ENCODE data around the gene SMAD6.

SMAD6 gene

DNA sequence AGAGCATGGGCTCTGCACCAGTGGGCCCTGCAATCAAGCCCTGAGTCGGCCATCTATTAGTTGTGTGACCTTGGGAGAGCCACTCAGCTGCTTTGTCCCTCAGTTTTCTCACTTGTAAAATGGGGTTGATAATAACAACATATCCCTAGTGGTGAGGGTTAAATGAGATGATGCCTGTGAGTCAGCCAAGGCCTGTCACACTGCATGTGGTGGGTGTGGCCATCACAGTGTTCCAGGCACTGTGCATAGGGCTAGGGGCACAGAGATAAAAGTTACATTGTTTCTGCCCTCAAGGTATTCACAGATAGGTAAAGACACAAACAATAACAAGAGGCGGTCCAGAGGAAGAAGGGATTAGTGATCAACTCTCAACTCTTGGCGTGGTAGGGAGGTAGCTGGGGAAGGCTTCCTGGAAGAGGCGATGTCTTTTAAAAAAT lies 19.5 kb downstream of the SMAD6 start:
- no peak for DNase-seq (ENCODE audit: low spot score)

DNA sequence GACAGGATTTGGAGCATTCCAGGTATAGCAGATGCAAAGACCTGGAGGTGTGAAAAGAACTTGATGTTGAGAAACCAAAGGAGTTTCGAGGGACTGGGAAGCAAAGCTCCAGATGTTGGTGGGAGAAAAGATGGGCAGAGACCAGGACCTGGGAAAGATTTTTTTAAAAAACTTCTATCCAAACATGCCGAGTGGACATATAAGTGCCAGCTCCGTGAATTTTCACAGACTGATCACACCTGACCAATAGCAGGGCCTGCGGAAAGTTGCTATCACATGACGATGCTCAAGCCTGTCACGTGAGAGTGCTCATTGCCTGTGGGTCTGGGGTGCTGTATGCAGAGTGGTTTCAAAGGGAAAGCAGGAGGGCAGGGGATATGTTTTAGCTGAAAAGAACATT lies 19.9 kb downstream of the SMAD6 start:
- DNase-seq (ENCODE audit: low spot score), result no peak

DNA sequence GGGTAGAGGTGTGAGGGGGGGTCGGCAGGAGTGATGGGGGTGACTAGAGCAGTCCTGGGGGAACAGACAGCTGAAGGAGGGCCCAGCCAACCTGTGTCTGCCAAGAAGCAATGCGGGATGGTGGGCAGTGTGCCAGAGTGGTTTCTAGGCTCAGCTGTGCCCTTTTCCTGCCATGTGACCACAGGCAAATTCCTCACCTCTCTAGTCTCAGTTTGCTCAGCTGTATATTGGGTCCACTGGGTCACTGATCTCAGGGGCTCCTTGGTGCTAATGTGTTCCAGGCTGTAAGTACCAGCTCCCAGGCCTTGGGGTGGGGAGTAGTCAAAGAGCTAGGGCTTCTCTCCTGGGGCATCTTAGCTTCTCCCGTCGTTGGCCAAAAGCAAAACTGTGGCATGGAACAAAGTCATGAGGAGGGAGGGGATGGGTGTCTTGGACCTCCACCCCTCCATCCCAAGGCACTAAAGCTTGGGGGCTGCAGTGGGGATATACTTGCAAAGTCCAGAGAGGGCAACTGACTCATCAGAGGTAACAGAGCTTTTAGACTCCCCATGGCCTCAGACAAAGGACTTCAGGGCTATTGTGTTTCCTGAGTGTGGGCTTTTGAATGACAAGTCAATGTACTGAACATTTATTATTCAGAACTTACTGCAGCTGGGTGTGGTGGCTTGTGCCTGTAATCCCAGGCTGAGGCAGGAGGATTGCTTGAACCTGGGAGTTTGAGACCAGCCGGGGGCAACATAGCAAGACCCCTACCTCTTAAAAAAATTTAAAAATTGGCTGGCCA lies 20.9 kb downstream of the SMAD6 start:
- DNase-seq (ENCODE audit: low spot score), result no peak

DNA sequence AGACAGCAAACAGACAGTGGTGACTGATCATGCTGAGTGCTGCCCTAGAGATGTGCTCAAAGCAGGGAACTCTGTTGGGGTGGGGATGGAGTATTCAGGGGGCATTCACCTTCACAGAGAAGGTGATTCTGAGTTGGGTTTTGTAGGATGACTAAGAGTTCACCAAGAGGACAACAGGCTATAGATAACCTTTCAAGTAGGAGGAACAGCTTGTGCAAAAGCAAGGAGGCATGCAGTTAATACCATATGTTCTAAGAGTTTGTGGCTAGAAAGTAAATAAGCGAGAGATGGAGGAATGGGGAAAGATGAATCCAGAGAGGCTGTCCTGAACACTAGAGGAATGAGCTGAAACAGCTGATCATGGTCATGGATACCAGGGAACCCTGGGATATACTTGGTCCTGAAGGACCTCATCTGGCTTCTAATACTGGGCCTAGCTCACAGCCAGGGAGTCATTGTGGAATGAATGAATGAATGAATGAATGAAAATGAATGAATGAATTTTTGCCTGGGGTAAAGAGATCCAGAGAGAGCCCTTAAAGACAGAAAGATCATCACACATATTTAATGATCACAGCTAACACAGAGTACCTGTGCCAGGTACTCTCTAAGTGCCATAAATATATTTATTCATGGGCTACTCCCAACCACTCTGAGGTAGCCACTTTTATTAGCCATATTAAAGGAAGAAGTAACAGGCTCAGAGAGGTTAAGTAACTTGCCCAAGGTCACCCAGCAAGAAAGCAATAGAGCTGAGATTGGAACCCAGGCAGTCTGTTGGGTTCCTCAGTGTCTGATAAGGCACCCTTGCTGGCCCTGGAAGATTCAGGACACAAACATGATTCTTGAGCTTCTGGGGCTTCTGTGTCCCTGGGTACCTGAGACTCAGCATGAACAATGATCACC lies 22.0 kb downstream of the SMAD6 start:
- no peak for DNase-seq (ENCODE audit: low spot score)

DNA sequence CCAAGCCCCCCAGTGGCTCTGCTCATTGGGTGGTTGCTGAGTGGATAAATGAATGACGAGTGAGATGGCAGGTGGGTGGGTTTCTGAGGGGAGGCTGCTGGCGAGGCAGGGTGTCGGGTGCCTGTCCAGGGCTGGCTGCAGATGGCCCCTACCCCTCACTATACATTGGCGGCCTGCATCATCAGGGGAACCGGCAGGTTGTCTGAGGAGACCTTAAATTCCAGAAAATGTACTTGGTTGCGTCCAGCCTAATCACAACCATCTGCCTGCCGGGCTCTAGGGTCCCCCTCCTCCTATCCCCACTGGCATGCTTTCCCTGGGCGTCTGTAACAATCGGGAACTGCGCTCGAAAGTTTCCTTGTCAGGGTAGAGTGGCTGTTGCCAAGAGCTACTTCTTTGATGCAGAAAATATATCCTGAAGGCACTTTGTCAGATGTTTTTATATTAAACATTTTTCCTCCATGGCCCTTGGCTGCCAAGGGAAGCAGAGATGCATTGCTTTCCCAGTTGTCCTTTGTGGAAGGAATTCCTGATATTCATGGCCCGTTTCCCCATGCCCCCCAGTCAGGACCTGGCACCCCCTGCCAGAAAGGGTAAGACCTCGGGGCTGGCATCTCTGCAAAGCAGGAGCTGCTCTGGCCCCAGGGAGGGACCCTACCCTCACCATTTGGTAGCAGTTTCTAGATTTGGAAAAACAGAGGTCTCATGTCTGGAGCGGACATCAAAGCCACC lies 22.9 kb downstream of the SMAD6 start:
- DNase-seq (ENCODE audit: low spot score), result no peak

DNA sequence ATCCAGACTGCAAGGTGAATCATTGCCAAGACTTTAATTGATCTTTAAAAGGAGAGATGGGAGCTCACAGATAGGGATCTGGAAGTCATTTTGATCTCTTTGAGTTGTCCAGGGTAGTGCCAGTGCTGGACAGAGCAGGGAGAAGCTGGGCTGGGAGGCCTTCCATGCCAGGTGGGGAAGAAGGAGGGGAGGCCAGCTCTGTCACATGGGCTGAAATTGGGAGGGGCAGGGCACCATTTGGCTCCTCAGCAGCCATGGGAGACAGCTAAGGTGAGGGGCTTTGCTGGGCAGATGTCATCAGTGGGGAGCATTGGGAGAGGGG lies 23.4 kb downstream of the SMAD6 start:
- no peak for DNase-seq (ENCODE audit: low spot score)

DNA sequence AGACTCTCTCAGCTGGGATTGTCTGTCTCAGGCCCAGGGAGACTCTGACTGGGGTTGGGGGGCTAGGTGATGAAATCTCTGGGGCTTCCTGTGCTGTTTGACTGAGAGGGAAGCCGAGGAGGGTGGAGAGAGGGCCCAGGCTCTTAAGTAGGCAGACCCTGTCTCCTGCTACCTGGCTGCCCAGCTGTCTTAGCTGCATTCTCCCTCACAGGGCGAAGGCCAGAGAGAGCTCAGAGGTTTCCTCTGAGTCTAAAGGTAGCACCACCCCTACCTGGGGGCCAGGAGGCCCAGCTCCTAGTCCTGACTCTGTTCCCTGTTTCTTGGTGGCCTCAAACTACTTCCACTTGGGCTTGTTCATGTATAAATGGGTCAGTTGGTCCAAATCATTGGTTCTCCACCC lies 24.4 kb downstream of the SMAD6 start:
- no peak for DNase-seq (ENCODE audit: low spot score)

DNA sequence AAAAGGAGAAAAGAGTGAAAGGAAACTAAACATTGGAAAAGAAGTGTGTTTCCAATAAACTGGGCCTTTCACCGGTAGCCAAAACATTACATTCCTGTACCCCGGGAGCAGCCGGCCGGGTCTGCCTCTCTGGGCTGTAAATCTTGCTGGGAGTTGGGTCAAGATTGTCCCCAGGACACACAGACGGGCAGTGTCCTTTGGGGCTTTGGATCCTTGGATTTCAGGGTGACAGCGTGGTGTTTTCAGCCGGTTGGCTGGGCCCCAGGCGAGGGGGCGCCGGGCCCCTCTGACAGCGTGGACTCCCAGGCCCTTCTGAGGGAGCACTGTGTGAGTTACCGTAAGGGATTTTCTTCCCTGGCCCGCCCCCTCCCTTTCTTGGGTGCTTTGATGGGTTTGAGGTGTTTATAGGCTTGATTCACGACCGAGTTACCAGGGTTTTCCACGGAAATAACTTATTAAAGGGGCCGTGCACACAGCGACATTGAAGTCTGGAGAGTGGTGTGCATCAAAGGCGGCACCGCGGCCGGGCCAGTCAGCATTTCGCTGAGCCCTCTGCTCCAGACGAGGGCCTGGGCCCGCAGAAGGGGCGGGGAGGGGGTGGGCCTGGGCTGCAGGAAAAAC lies 27.4 kb downstream of the SMAD6 start:
- DNase-seq (ENCODE audit: low spot score), result no peak

DNA sequence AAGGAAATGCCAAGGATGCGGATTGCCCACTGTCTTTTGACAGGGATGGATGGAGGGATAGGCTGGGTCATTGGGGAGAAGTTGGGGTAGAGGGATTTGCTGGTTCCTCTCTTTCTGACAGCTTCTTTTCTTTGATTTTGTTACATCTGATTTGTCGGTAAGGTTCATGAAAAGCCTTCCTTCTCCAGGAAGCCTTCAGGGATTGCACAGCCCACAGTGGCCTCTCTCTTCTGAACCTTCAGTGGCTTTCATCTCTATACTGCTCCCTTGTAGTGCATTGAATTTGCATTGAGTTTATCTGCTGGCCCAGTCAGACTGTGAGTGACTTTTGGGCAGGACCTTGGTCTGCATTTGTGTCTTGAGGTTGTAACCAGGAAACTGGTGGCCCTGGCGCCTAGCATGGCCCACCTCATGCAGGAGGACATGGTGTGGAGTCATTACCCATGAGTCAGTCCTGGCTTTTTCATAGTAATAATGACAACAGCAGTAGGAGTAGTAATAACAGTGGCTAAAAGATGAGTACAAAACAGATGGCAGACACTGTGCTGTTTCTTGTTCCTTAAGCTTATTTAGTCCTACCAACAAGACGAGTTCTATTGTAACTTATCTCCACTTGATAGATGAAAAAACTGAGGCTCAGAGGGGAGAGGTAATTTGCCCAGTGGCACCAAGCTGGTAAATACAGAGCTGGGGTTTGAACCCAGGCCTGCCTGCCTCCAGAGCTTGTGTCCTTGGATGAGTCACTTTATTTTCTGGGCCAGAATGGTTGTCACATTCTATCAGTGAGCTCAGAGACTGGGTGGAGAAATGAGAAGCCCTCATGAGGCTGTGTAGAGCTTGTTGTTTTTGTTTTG lies 28.4 kb downstream of the SMAD6 start:
- no peak for DNase-seq (ENCODE audit: low spot score)

DNA sequence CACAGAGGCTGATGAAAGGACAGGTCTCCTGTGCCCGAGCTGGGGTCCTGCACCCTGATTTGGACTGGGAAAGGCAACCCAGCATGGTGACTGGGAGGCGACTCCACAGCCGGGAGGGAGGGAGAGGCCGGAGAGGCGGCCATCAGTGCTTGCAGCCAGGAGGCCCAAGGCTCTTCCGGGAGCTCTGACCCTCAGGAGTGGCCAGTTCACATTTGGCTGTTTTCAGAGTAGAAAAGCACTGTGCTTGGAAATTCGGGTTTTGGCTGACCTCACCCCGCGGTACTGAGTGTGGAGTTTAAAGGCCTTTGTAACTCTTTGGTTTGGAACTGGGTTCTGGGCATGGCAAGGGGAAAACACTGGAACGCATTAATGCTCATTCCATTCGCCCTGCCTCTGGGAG lies 31.9 kb downstream of the SMAD6 start:
- no peak for DNase-seq (ENCODE audit: low spot score)

DNA sequence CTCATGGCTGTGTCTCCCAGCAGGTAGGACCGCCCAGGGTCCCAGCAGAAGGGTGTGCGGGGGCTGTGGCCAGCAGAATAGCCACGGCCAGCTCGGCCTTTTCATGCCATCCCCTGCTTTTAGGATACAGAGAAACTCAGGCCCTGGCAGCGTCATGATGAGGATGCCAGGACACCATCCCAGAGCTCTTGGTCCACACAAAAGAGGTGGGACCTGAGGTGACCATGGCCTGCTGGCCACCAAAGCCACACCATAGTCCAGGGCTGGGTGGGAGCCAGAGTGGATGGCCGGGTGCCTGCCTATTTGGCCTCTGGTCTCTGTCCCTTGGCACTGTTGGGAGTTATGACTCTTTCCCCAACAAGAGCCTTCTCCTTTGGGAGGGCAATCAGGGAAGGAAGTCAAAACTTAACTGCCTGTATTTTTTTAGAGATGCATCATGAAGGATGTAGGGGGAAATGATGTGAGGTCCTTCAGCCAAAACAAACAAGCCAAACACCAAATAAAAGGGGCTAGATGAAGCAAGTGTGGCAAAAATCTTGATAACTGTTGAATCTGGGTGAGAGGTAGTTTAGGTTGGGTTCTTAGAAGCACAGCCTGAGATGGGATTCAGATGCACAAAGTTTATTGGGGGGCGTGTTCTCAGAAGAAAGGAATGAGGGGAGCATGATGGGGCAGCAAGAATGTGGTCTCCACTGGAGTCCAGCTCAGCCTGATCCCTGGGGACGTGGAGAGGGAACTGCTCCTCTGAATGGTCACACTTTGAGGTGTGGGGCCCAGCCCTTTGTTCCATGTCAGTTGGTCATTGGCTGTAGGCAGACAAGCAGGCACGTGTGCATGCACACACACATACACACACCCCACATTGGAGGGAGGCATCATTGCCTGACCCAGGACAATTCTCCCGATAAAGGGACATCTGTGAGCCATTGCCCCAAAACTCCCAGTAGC lies 33.2 kb downstream of the SMAD6 start:
- no peak for DNase-seq (ENCODE audit: low spot score)

DNA sequence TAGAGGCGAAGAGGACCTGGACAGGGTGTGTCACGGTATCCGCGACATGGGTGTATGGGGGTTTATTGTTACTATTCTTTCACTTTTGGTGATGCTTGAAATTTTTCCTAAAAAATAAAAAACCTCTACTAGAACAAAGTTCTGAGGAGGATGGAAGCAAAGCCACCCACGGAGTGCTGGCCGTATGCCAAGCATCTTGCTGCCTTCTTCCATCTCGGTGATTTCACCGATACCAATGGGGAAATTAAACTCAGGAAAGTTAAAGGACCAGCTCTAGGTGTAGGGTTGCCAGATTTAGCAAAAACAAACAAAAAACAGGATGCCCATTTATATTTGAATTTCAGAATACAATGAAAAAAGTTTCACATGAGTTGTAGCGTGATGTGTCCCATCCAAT lies 33.9 kb downstream of the SMAD6 start:
- no peak for DNase-seq (ENCODE audit: low spot score)

DNA sequence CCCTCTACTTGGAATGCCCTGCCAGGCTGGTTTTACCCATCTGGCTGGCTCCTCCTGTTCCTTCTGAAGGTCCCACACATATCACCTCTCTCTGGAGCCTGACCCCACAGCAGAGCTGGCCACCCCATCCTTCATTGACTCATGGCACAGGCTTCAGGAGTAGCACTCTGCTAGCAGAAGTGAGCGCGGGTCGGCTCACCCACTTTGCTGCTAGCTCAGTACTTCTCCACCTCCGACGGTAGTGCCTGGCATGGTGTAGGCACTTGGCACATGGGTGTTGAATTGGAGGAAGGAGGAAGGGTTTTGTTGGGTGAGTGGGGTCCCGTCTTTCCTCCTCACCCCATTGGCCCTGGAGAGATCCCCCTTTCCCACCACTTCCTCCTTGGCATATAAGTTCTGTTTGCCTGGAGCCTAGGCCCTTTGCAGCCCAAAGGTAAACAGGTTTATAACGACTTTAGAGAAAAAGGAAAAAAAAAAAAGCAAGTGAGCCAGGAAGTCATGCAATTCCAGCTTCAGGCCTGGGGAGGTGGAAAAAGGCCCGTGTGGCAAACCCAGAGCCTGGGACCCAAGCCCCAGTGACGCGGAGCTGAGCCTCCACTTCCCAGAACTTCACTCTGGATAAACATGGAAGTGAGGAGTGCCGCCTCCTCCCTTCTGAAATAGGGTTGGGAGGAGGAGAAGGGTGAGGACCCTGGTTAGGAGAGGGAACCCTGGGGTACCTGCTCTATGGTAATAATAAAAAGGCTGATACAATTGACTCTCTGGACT lies 35.4 kb downstream of the SMAD6 start:
- no peak for DNase-seq (ENCODE audit: low spot score)

DNA sequence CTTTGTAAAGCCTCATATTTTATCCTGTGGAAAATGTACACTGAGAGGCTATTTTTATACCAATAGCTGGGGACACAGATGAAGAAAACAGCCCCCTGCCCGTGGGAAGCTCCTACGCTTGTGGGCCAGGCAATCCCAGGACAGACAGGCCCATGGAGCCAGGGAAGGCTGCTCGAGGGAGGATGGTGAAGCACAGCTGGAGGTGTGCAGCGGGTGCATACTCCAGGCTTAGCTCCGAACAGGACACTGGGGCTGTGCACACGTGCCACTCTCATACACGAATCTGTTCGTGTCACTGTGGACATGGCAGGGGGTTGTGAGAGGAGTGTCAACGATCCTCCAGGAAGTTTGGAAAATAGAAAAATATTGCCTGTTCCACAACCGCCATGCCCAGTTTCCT lies 36.1 kb downstream of the SMAD6 start:
- no peak for DNase-seq (ENCODE audit: low spot score)

DNA sequence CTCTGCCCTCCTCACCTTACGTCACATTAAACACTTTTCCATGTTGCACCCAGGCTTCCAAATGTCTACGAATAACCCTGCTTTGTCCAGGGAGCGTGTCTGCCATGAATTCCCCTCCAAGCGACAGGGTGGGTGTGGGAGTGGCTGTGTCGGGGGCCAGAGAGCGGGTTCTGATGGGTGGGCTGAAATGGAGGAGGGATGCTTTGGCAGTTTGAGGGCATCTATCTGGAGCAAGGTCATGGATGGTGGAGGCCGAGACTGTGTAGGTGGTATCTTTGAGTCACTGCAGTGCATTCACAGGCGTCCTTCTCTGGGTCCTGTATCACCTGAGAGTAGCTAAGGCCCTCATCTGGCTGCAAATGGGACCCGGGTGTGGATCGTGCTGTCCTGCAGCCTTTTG lies 36.6 kb downstream of the SMAD6 start:
- no peak for DNase-seq (ENCODE audit: low spot score)

DNA sequence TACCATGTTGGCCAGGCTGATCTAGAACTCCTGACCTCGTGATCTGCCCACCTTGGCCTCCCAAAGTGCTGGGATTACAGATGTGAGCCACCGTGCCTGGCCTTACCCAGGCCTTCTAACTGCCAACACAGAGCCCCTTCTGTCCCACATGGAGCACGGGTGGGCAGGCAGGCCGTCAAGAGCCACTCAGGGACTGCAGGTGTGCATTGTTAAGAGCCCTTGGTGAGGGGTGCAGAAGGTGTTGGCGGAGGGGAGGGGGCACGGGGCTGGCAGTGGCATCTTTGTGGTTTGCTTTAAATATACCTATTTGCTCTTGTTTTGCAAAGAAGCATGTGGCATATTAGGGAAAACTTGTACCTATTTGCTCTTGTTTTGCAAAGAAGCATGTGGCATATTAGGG lies 37.3 kb downstream of the SMAD6 start:
- DNase-seq (ENCODE audit: low spot score), result no peak

DNA sequence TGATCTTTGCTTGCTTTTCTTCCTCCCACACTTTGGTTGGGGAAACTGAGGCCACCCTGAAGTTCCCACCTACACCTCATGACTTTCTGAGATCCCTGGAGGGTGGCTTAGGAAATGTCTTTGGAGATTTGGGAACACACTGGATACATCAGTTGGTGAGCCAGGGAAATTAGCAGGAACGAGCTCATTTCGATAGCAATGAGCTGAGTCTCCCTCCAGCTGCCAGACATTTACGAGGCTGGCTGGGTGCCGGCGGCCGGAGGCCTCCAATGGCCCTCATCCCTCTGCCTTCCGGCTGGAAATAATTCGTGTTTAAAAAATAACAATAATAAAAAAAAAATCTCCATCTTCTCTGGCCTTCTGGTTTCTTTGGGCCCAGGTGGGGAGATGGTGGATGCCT lies 38.8 kb downstream of the SMAD6 start:
- no peak for DNase-seq (ENCODE audit: low spot score)

DNA sequence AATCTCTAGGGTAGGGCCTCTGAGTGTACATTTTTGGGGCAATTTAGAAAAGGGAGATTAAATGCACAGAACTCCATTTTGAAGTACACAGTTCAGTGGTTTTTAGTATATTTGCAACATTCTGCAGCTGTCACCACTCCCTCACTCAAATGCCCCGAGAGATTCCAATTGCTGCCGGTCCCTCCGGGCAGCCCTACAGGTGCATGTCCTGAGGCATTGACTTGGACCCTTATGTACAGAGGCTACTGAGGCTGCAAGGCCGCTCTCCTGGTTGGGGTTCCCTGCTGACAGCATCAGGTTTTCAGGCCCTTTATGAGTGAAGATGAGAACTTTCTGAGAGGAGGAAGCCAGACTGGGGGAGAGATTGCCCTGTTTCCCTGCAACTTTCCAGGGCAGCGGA lies 39.6 kb downstream of the SMAD6 start:
- DNase-seq (ENCODE audit: low spot score), result no peak

DNA sequence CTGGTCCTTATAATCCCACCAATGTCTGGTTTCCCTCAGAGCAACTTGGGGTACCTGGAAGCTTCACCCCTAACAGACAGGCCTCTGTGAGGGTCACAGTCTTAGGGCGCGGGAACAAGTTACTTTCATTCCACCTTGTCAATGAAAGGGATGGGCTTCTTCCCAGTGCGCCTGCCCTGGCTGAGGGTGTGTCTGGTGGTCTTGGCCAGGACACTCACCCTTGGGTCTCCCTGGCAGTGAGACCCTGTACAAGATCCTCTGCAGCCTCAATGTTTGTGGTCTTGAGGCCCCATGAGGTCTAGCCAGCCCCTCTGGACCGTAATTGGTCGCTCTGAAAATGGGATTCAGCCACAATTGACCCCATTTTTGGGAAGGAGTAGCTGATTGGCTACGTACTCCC lies 40.2 kb downstream of the SMAD6 start:
- no peak for DNase-seq (ENCODE audit: low spot score)

DNA sequence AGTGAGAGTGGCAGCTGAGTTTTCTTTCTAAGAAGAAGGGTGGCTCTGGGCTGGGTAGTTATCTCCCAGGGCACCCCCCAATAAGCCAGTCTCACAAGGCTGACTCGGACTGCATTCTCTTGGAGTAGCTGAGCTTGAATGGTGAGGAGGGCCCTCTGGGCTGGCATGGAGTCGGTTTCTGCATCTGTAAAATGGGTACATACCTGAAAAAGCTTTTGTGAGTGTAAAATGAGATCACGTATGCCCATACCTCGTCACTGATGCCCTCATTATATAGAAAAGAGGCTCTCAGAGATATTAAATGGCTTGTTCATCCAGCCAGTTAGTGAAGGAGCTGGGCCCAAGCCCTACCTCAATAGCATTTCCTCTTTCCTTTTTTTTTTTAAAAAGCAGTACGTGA lies 41.2 kb downstream of the SMAD6 start:
- no peak for DNase-seq (ENCODE audit: low spot score)
